ENCODE results near the gene RHO.
A peak's percentile ranks its signal among the peaks of the same experiment; 100 is the strongest.
"Not testable (repeated sequence)": the region's sequence is repeated elsewhere in the genome, so short reads cannot be mapped to it uniquely, and the experiment has no call there.

The RHO gene

GRCh38 chr3:129528589-129529100 lies at the start of gene RHO:
Gene RHO (plus strand): TSS chr3:129528639. CDS start chr3:129528734, 95 bp downstream.
- no peak for DNase-seq (ENCODE audit: low read depth)

DNA sequence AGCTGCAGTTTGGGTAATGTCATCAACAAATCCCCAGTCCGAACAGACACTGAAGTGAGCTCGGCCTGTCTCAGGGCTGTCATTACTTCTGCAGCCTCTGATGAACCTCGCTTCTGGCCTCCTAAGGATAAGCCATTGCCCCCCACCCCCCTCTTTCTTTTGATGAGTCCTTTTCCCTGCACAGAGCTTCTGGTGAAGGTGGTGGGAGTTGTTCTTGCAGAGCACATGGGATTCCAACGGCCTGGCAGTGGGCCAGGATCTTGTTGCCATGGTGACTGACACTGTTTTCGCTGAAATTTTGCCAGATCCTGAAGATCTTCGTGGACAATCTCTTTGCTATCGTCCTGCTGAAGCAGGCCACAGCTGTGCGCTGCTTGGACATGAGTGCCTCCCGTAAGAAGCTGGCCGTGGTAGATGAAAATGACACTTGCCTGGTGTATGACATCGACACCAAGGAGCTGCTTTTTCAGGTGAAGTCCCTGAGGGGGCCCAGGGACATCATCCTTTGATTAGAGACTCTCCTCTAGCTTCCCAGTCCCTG lies 47.1 kb upstream of the RHO start:
- DNase-seq (ENCODE audit: low read depth): not testable (repeated sequence)

- no peak for DNase-seq (ENCODE audit: low read depth)
These were observed 46.6 kb upstream of the RHO start for GRCh38 chr3:129481766-129482332.

DNA sequence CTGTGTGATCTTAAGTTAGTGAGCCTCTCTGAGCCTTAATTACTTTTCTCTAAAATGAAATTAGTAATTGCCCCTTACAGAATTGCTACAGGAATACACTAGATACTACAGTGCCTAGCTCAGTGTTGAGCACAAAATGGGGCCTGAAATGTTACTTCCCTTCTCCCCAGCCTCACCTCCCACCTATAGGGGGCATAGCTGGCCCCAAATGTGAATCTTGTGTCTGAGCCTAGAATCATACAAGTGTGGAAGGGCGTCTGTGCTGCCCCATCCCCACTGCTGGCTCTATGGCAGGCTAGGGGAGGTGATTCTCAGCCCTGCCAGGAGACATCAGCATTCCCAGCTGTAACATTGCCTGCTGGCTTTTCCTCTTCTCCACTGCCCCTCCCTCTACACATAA lies 45.7 kb upstream of the RHO start:
- no peak for DNase-seq (ENCODE audit: low read depth)

GRCh38 chr3:129483870-129484269 lies 44.6 kb upstream of the RHO start:
- DNase-seq (ENCODE audit: low read depth): no peak

DNA sequence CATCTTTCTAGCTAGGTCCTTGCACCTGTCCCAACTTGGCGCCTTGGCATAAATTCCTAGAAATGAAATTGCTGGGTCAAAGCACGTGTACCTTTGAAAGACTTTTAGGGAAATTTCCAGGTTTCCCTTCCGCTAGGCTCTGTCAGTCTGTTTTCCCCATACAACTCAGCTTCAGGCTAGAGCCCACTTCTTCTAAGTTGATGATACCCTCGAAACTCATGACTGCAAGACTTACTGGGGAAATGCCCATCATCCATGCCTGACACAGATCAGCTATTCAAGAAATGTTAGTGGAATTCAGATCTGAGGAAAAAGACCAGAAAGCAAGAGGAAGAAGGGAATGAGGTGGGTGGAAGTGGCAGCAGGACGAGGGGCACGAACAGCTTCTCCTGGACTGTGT lies 43.3 kb upstream of the RHO start:
- not testable (repeated sequence) for DNase-seq (ENCODE audit: low read depth)

GRCh38 chr3:129485721-129486663 lies 42.4 kb upstream of the RHO start:
- DNase-seq (ENCODE audit: low read depth): no peak

- DNase-seq (ENCODE audit: low read depth): no peak
These were observed 41.8 kb upstream of the RHO start for GRCh38 chr3:129486664-129487035.

GRCh38 chr3:129487183-129487867 lies 41.1 kb upstream of the RHO start:
- DNase-seq (ENCODE audit: low read depth): no peak

- not testable (repeated sequence) for DNase-seq (ENCODE audit: low read depth)
These were observed 40.5 kb upstream of the RHO start for GRCh38 chr3:129487868-129488335.

- not testable (repeated sequence) for DNase-seq (ENCODE audit: low read depth)
These were observed 39.2 kb upstream of the RHO start for GRCh38 chr3:129489258-129489657.

DNA sequence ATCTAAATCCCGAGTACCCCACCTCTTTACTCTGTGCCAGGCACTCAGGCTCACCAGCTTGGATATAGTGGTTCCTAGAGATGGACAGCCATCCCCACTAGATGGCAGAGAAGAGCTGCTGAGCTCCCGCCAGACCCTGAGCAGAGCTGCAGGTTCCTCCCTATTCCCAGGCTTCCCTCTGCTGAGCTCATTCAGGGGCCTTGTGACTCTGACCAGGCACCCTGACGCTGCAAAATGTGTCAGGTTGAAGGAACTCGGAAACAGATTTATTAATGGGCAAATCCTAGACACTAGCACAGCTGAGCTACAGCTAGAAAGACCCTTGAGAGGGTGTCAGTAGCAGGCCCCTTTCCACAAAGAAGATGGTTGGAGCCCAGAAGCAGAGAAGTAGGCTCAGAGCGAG lies 38.2 kb upstream of the RHO start:
- peak; percentile 64 for DNase-seq (ENCODE audit: low read depth)

DNA sequence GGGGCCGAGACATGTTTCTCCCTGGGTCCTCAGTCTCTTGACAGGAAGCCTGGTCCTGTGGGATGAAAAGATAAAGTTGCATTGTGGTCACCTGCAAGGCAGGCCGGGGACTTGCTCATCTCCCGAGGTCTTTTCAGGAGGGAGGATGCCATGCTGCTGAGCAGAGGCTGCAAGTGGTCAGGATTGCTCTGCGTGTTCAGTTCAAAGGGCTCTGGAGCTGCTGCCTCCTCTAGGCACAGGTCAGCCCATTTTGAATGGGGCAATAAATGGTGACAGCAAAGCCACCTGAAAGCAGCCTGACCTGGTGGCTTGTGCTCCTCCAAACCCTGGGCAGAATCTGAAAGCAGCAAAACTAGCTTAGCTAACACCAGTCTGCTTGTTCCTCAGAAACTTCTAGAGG lies 37.4 kb upstream of the RHO start:
- peak; percentile 12 for DNase-seq (ENCODE audit: low read depth)

- no peak for DNase-seq (ENCODE audit: low read depth)
These were observed 36.6 kb upstream of the RHO start for GRCh38 chr3:129491794-129492193.

GRCh38 chr3:129492691-129493090 lies 35.7 kb upstream of the RHO start:
- no peak for DNase-seq (ENCODE audit: low read depth)

- DNase-seq (ENCODE audit: low read depth): no peak
These were observed 35.2 kb upstream of the RHO start for GRCh38 chr3:129493206-129493605.

GRCh38 chr3:129494499-129494898 lies 33.9 kb upstream of the RHO start:
- not testable (repeated sequence) for DNase-seq (ENCODE audit: low read depth)

GRCh38 chr3:129495006-129495639 lies 33.3 kb upstream of the RHO start:
- not testable (repeated sequence) for DNase-seq (ENCODE audit: low read depth)

- DNase-seq (ENCODE audit: low read depth): not testable (repeated sequence)
These were observed 30.6 kb upstream of the RHO start for GRCh38 chr3:129497876-129498275.

DNA sequence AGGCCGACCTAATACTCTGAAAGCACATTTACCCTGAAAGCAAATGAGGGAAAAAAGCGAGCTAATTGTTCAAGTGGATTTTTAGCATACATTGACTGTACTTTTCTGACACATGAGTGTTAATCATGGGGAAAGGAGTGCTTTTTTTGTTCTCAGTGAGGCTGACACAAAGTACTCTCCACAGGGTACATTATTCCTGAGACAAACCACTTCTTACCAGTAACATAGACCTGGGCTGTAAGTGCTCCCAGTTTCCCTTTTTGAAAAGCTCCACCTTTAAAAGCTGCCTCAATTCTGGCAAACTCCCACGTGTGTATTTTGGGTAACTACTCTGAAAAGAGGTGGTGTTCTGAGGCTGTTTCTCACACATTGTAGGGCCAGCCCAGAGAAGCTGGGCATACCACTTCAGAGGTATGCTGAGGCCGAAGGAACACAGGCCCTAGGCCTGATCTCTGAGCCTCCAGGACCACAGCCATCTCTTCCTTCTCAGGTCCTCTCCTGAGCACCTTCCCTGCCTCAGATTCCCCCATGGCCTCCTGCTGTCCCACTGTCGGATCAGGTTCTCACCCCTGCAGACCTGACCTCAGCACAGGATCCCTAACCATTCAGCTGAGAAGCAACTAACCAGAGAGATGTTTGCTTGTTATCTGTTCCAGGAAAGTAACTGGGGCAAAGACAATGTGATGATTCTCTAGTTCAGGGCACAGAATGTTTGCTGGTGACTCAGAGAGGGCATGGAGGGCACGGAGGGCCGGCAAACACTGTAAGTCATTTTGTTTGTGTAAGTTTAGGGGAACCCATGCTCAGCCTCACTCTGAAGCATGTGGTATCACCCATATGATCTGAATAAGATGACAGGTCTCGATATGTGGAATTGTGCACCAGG lies 29.6 kb upstream of the RHO start:
- not testable (repeated sequence) for DNase-seq (ENCODE audit: low read depth)
